NK-92 (cell line): ENCODE results near the gene RBMS3.

Experiments
- DNase-seq: peaks from one replicate; lab custom pipeline; 2025; ENCODE audit not compliant: unreplicated experiment; lab: John Stamatoyannopoulos, UW

The RBMS3 gene

GRCh38 chr3:29275309-29275708 is 5.6 kb upstream of the RBMS3 start:
- DNase-seq: no peak

GRCh38 chr3:29277249-29277648 is 3.6 kb upstream of the RBMS3 start:
- no peak for DNase-seq

- DNase-seq: no peak
Observed at GRCh38 chr3:29279286-29279685, 1.6 kb upstream of the RBMS3 start.

GRCh38 chr3:29279806-29280205 is 1.1 kb upstream of the RBMS3 start:
- DNase-seq: no peak

- no peak for DNase-seq
Observed at GRCh38 chr3:29281094-29281343, 148 bp downstream of the RBMS3 start.

GRCh38 chr3:29281344-29282241 is 722 bp downstream of the RBMS3 start:
- DNase-seq: no peak

- DNase-seq: no peak
Observed at GRCh38 chr3:29282427-29283230, 1.8 kb downstream of the RBMS3 start.

GRCh38 chr3:29283231-29284119 is 2.6 kb downstream of the RBMS3 start:
- no peak for DNase-seq

GRCh38 chr3:29284497-29284896 is 3.6 kb downstream of the RBMS3 start:
- DNase-seq: no peak

GRCh38 chr3:29285471-29286071 is 4.7 kb downstream of the RBMS3 start:
- DNase-seq: no peak

- DNase-seq: no peak
Observed at GRCh38 chr3:29286478-29287240, 5.8 kb downstream of the RBMS3 start.

- no peak for DNase-seq
Observed at GRCh38 chr3:29290596-29290995, 9.7 kb downstream of the RBMS3 start.

- no peak for DNase-seq
Observed at GRCh38 chr3:29291260-29291981, 10.6 kb downstream of the RBMS3 start.

GRCh38 chr3:29291982-29292363 is 11.1 kb downstream of the RBMS3 start:
- DNase-seq: no peak

- no peak for DNase-seq
Observed at GRCh38 chr3:29293421-29293820, 12.6 kb downstream of the RBMS3 start.

GRCh38 chr3:29297998-29298397 is 17.1 kb downstream of the RBMS3 start:
- DNase-seq: no peak

GRCh38 chr3:29301332-29302019 is 20.6 kb downstream of the RBMS3 start:
- DNase-seq: no peak

GRCh38 chr3:29302619-29303018 is 21.7 kb downstream of the RBMS3 start:
- DNase-seq: no peak

GRCh38 chr3:29307295-29307694 is 26.4 kb downstream of the RBMS3 start:
- DNase-seq: no peak
